PC-9 (cell line): Measurements from ENCODE around the gene GRAMD2B.

Experiments used
- CTCF ChIP-seq: fragments of 200-600 bp; sonication (generic); conservative IDR thresholded peaks from 2 replicates; pipeline ENCODE4 v1.6.1; 2017; ENCODE audit warnings: mixed run types, antibody characterized with exemption, mild to moderate bottlenecking, moderate library complexity
- EZH2 ChIP-seq: fragments of 200-600 bp; sonication (generic); IDR thresholded peaks from 2 replicates; pipeline ENCODE4 v1.8.0; 2017; ENCODE audit warnings: antibody characterized with exemption, low read depth

DNA sequence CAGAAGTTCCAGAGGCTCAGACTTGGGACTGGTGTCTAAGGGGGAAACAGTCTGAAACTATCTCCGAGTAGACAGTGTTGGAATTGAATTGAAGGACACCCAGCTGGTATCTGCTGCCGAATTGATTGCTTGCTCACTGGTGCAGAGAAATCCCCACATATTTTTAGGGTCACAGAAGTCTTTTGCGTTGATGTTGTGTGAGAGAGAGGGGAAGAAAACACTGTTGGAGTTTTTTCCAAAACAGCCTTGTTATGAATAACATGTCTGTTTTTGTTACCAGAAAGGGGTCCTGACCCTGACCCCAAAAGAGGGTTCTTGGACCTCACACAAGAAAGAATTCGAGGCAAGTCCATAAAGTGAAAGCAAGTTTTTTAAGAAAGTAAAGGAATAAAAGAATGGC is 90.5 kb downstream of the GRAMD2B start:
- TF ChIP-seq CTCF (no peak), EZH2 (no peak)
